Endothelial cell (in vitro differentiated cells): Measurements from ENCODE around the gene ANKRD63. TPM values are rescaled to one million over a fixed set of nuclear protein-coding genes. Genes with fewer than 3 reads are reported as not detected.

Experiments used
- DNase-seq: peaks from one replicate; pipeline ENCODE4 v3.0.0; 2021; ENCODE audit warnings: low spot score
- H3K27ac Mint-ChIP-seq: one replicate; pipeline ENCODE4 v1.8.0; 2021; ENCODE audit warnings: mixed read lengths, inconsistent platforms; ENCODE audit not compliant: unreplicated experiment
- H3K27me3 Mint-ChIP-seq: one replicate; pipeline ENCODE4 v1.8.0; 2021; ENCODE audit warnings: mild to moderate bottlenecking, moderate library complexity, mixed read lengths, inconsistent platforms; ENCODE audit not compliant: unreplicated experiment
- H3K36me3 Mint-ChIP-seq: one replicate; pipeline ENCODE4 v1.8.0; 2021; ENCODE audit warnings: mild to moderate bottlenecking, low read depth, mixed read lengths, inconsistent platforms; ENCODE audit not compliant: unreplicated experiment
- H3K4me1 Mint-ChIP-seq: one replicate; pipeline ENCODE4 v1.8.0; 2021; ENCODE audit warnings: mild to moderate bottlenecking, mixed read lengths, inconsistent platforms; ENCODE audit not compliant: unreplicated experiment
- H3K4me3 Mint-ChIP-seq: one replicate; pipeline ENCODE4 v1.8.0; 2021; ENCODE audit warnings: mild to moderate bottlenecking, mixed read lengths, inconsistent platforms; ENCODE audit not compliant: unreplicated experiment
- H3K9me3 Mint-ChIP-seq: one replicate; pipeline ENCODE4 v1.8.0; 2021; ENCODE audit warnings: mixed read lengths, inconsistent platforms; ENCODE audit not compliant: unreplicated experiment
- total RNA-seq: library from RNA; stranded (reverse); fragmentation: NEBNext Ultra II Directional; extraction: Animal tissue kit (Norgen Biotek cat#: 25700); gene quantifications from one replicate; pipeline ENCODE4 v1.2.1, GENCODE V29; 2021; ENCODE audit not compliant: unreplicated experiment
- TF ChIP-seq, protein P1 (sequence below): fragments of 200-600 bp; sonication (generic); IDR thresholded peaks from one replicate; pipeline ENCODE4 v1.5.0; 2021; ENCODE audit warnings: antibody characterized with exemption; ENCODE audit not compliant: unreplicated experiment

The ANKRD63 gene
- total RNA-seq, 1 donor from 2014 or later = not detected

DNA sequence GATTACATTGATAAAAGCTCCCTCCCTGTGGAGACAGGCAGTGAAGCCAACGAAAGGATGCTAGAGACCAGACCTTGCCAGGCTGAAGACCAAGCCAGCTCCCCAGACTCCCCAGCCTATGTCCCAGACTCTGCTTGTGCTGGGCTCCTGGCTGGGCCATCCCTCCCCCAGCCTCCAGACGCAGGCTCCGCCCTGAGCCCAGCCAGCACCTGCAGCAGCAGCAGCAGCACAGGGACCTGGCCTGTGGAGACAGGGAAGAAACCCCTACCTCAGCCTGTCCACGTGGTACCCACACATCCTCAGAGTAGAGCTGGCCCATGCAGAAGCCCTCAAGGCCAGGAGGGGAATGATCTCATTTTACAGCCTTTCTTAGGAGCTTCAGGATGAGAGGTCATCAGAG lies 13.3 kb downstream of the ANKRD63 start:
- no peak overlapping the region for H3K27ac Mint-ChIP-seq
- no peaks in the 10 kb centered on the region for H3K36me3 Mint-ChIP-seq

DNA sequence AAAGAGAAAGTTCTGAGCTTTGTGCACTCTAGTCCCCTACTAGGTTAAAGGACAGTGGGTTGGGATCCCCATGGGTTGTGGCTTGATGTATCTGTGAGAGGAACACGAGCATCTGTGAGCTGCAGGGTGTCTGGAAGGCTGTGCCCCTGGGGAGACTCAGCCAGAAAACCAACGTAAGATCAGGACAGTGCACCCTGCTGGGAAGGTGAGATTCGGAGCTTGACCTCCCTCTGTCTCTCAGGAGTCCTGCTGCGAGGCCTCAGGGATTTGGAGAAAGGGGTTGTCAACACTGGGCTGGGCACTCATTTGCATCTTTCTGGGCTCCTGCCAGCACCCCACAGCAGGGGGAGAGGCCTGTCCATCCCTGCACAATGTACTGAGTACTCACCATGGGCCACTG lies 15.2 kb downstream of the ANKRD63 start:
- Mint-ChIP-seq H3K4me3 (no peak overlapping the region), H3K27ac (no peak overlapping the region), H3K9me3 (no peaks in the 10 kb centered on the region), H3K36me3 (no peaks in the 10 kb centered on the region), H3K27me3 (peaks cover 3% of the 10 kb centered on the region), H3K4me1 (peaks cover 9% of the 10 kb centered on the region)
- DNase-seq = no peak
- TF ChIP-seq, protein P1, sequence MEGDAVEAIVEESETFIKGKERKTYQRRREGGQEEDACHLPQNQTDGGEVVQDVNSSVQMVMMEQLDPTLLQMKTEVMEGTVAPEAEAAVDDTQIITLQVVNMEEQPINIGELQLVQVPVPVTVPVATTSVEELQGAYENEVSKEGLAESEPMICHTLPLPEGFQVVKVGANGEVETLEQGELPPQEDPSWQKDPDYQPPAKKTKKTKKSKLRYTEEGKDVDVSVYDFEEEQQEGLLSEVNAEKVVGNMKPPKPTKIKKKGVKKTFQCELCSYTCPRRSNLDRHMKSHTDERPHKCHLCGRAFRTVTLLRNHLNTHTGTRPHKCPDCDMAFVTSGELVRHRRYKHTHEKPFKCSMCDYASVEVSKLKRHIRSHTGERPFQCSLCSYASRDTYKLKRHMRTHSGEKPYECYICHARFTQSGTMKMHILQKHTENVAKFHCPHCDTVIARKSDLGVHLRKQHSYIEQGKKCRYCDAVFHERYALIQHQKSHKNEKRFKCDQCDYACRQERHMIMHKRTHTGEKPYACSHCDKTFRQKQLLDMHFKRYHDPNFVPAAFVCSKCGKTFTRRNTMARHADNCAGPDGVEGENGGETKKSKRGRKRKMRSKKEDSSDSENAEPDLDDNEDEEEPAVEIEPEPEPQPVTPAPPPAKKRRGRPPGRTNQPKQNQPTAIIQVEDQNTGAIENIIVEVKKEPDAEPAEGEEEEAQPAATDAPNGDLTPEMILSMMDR = no peak

More for the DNA sequence above, 13.3 kb downstream of the ANKRD63 start:
- Mint-ChIP-seq H3K27me3 (peaks cover under 1% of the 10 kb centered on the region), H3K9me3 (no peaks in the 10 kb centered on the region), H3K4me3 (no peak overlapping the region), H3K4me1 (peaks cover 4% of the 10 kb centered on the region)
- TF ChIP-seq, protein P1 = no peak
- no peak for DNase-seq

DNA sequence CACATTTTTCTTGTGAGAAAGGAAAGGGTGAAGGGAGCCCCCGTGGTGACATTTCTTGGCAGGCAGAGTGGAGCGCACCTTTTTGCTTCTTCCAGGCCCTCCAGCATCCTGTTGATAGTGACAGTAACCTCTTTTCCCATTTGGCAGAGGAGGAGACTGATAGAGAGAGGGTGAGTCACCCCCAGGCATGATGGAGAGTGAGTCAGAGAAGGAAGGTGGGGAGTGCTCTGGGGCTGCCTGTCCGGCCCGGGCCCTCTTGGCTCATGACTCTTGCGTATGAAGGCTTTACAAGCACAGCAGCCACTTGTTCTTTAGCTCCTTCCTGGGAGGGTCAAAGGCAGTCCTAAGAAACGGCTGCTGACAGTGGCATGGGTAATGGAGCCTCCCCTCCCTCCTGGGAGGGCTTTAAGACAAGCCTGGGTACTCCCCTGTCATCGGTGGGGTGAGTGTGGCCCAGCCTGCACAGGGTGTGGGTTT lies 16.0 kb downstream of the ANKRD63 start:
- TF ChIP-seq, protein P1 = no peak
- H3K27ac Mint-ChIP-seq = no peak overlapping the region
- H3K36me3 Mint-ChIP-seq = no peaks in the 10 kb centered on the region
- H3K27me3 Mint-ChIP-seq = peaks cover 3% of the 10 kb centered on the region
- H3K4me1 Mint-ChIP-seq = peaks cover 9% of the 10 kb centered on the region
- no peak overlapping the region for H3K4me3 Mint-ChIP-seq
- DNase-seq = no peak
- H3K9me3 Mint-ChIP-seq = no peaks in the 10 kb centered on the region

DNA sequence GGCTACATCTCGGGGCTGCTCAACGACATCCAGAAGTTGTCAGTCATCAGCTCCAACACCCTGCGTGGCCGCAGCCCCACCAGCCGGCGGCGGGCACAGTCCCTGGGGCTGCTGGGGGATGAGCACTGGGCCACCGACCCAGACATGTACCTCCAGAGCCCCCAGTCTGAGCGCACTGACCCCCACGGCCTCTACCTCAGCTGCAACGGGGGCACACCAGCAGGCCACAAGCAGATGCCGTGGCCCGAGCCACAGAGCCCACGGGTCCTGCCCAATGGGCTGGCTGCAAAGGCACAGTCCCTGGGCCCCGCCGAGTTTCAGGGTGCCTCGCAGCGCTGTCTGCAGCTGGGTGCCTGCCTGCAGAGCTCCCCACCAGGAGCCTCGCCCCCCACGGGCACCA lies 17.0 kb downstream of the ANKRD63 start:
- Mint-ChIP-seq H3K27ac (no peak overlapping the region), H3K4me1 (peaks cover 9% of the 10 kb centered on the region), H3K9me3 (no peaks in the 10 kb centered on the region), H3K27me3 (peaks cover 3% of the 10 kb centered on the region), H3K4me3 (no peak overlapping the region), H3K36me3 (no peaks in the 10 kb centered on the region)
- no peak for DNase-seq
- TF ChIP-seq, protein P1 = no peak

DNA sequence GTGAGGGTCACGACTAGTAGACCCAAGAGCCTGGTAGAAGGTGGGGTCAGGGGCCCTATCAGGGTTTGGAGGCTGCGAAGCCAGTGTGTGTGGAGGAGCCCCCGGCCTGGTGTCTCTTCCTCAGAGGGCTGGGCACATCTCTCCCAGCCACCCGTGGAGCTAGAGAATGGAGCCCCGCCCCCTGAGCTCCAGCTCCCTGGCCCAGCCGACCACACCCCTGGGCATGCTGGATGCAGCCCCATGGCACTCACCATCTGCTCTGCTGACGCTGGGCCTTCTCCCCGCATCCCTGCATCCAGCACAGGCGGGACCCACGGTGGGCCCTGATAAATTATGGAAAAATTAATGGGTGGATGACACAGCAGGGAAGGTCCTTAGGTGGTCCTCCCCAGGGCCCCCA lies 17.5 kb downstream of the ANKRD63 start:
- no peaks in the 10 kb centered on the region for H3K36me3 Mint-ChIP-seq
- peaks cover 3% of the 10 kb centered on the region for H3K27me3 Mint-ChIP-seq
- H3K4me1 Mint-ChIP-seq = peaks cover 9% of the 10 kb centered on the region
- H3K9me3 Mint-ChIP-seq = no peaks in the 10 kb centered on the region
- H3K4me3 Mint-ChIP-seq = no peak overlapping the region
- no peak overlapping the region for H3K27ac Mint-ChIP-seq
- DNase-seq = no peak
- TF ChIP-seq, protein P1 = no peak
